ENCODE results near the gene CEACAM18.

DNA sequence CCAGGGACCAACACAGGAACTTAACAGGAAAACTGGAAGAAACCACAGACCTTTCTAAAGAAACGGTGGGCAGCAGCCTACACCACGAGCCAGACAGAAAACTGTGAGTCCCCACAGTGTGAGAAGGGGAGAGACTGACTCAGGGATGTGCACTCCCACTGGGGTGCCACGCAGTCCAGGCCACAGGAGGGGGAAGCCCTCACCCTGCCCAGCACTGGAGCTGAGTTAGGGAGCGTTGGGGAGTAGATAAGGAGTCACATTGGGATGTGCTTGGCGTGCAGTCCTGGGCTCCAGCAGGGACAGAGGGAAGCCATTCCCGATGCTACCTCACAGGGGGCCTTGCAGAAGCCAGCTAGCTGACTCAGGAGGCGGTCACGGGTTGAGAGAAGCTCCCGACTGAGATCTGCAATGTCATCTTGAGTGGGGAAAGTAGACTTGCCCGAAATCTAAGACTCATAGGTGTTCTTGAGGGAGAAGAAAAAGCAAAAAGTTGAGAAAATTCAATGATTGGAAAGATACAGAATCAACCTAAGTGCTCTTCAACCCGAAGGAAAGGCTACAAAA is 37.4 kb upstream of the CEACAM18 start:
- no peak for TF ChIP-seq POLR2A (IDR thresholded peaks at IDR 0.05; ENCODE audit: low read depth, low read length)
- TF ChIP-seq CTCF (IDR thresholded peaks at IDR 0.05; ENCODE audit: extremely low read depth in 1 of 2, insufficient read depth in 1 of 2, low read depth in 1 of 2, low read length in 2 of 2) = no peak
- TF ChIP-seq JUN (IDR thresholded peaks at IDR 0.05; ENCODE audit: borderline replicate concordance, insufficient read depth, insufficient read length, low read depth) = no peak
- no peak for TF ChIP-seq MAX (IDR thresholded peaks at IDR 0.05; ENCODE audit: insufficient read depth, insufficient read length)
- TF ChIP-seq EZH2 (IDR thresholded peaks at IDR 0.05; ENCODE audit: borderline replicate concordance, low read depth, low read length, severe bottlenecking) = no peak
- no peak for TF ChIP-seq FOS (IDR thresholded peaks at IDR 0.05; ENCODE audit: borderline replicate concordance, insufficient read depth, low read length)
- no peak for TF ChIP-seq GATA2 (IDR thresholded peaks at IDR 0.05; ENCODE audit: insufficient read depth, insufficient read length, low read depth, low read length)
- no peak for TF ChIP-seq POLR2AphosphoS5 (IDR thresholded peaks at IDR 0.05; ENCODE audit: insufficient read depth, low read depth, low read length)
